IMR-90 (cell line): ENCODE data around the gene ETV6. TPM values are rescaled to one million over a fixed set of nuclear protein-coding genes. Genes with fewer than 3 reads are reported as not detected.

ENCODE experiments used
- ATAC-seq: fragments of 200-7000 bp; cut with Tn5 transposase; 2 replicates; pipeline ENCODE4 v1.9.1; 2020; ENCODE audit warnings: low read depth, mild to moderate bottlenecking, moderate library complexity
- BruUV-seq: library from RNA; stranded (reverse); fragments of 400-500 nt; replicated peaks from 2 replicates; lab custom pipeline; 2021; lab: Mats Ljungman, UMichigan
- CTCF ChIA-PET: fragments of 300-600 bp; formaldehyde crosslinking; extraction: SDS; loops from one replicate; lab custom pipeline; 2021; ENCODE audit warnings: antibody characterized with exemption; lab: Yijun Ruan, JAX
- POLR2A ChIA-PET: fragments of 300-600 bp; sonication (Branson Sonifier 250); formaldehyde crosslinking; loops from one replicate; lab custom pipeline; 2022; ENCODE audit warnings: antibody characterized with exemption; ENCODE audit not compliant: unreplicated experiment; lab: Charles Lee
- DNase-seq: peaks from one replicate; pipeline ENCODE4 v3.0.0; 2013
- H2AFZ ChIP-seq: replicated peaks from 2 replicates; pipeline ENCODE3; 2013; ENCODE audit warnings: low read length, mild to moderate bottlenecking; ENCODE audit not compliant: poor library complexity
- H2AK5ac ChIP-seq: 2 replicates; pipeline ENCODE4 v1.6.1; 2013; ENCODE audit warnings: low read depth, low read length, inconsistent platforms
- H2AK9ac ChIP-seq: replicated peaks from 2 replicates; pipeline ENCODE3; 2013; ENCODE audit warnings: mild to moderate bottlenecking, low read depth, low read length, moderate library complexity; ENCODE audit not compliant: poor library complexity
- H2BK120ac ChIP-seq: 2 replicates; pipeline ENCODE4 v1.6.1; 2013; ENCODE audit warnings: low read depth, low read length, inconsistent platforms
- H2BK15ac ChIP-seq: 3 replicates; pipeline ENCODE4 v1.6.1; 2013; ENCODE audit warnings: low read depth, low read length, inconsistent platforms
- H2BK20ac ChIP-seq: 2 replicates; pipeline ENCODE4 v1.6.1; 2013; ENCODE audit warnings: low read depth, mild to moderate bottlenecking, inconsistent platforms, low read length, moderate library complexity
- H2BK5ac ChIP-seq: 2 replicates; pipeline ENCODE4 v1.6.1; 2013; ENCODE audit warnings: mild to moderate bottlenecking, low read depth, low read length, inconsistent platforms; ENCODE audit not compliant: poor library complexity, severe bottlenecking
- H3K14ac ChIP-seq: replicated peaks from 2 replicates; pipeline ENCODE4 v1.6.1; 2013; ENCODE audit warnings: low read depth, low read length, inconsistent platforms
- H3K18ac ChIP-seq: 2 replicates; pipeline ENCODE4 v1.6.1; 2013; ENCODE audit warnings: low read depth, low read length, control low read depth
- H3K23ac ChIP-seq: 2 replicates; pipeline ENCODE4 v1.6.1; 2013; ENCODE audit warnings: low read depth, low read length, inconsistent platforms
- H3K27ac ChIP-seq: 2 replicates; pipeline ENCODE4 v1.5.1; 2013; ENCODE audit warnings: mild to moderate bottlenecking, control low read depth, low read length; ENCODE audit not compliant: insufficient read depth
- H3K27me3 ChIP-seq: 2 replicates; pipeline ENCODE4 v1.6.1; 2013; ENCODE audit warnings: low read length; ENCODE audit not compliant: control insufficient read depth, insufficient read depth
- H3K36me3 ChIP-seq: 2 replicates; pipeline ENCODE4 v1.6.1; 2013; ENCODE audit warnings: low read length, mixed read lengths; ENCODE audit not compliant: control insufficient read depth, insufficient read depth
- H3K4ac ChIP-seq: 2 replicates; pipeline ENCODE4 v1.6.1; 2013; ENCODE audit warnings: low read depth, low read length, inconsistent platforms
- H3K4me1 ChIP-seq: 2 replicates; pipeline ENCODE4 v1.6.1; 2013; ENCODE audit warnings: low read length, mixed read lengths; ENCODE audit not compliant: control insufficient read depth, insufficient read depth
- H3K4me2 ChIP-seq: 2 replicates; pipeline ENCODE4 v1.6.1; 2013; ENCODE audit warnings: low read depth, mild to moderate bottlenecking, control low read depth, low read length, moderate library complexity
- H3K4me3 ChIP-seq: 2 replicates; pipeline ENCODE4 v1.5.1; 2013; ENCODE audit warnings: low read depth, mild to moderate bottlenecking, control low read depth, low read length, moderate library complexity; ENCODE audit not compliant: insufficient read depth
- H3K56ac ChIP-seq: 2 replicates; pipeline ENCODE4 v1.6.1; 2013; ENCODE audit warnings: low read length, inconsistent platforms; ENCODE audit not compliant: insufficient read depth; ENCODE audit errors: extremely low read depth
- H3K79me1 ChIP-seq, 2 experiments: 2 replicates each; pipeline ENCODE4 v1.6.1; 2013; ENCODE audit warnings: low read length in 2 of 2, inconsistent platforms in 1 of 2, low read depth in 1 of 2
- H3K9ac ChIP-seq: 2 replicates; pipeline ENCODE4 v1.6.1; 2013; ENCODE audit warnings: low read depth, low read length, control low read depth
- H3K9me1 ChIP-seq: 2 replicates; pipeline ENCODE4 v1.6.1; 2013; ENCODE audit warnings: low read length, inconsistent platforms; ENCODE audit not compliant: insufficient read depth
- H3K9me3 ChIP-seq: 2 replicates; pipeline ENCODE4 v1.6.1; 2013; ENCODE audit warnings: low read length; ENCODE audit not compliant: control insufficient read depth, insufficient read depth
- H4K20me1 ChIP-seq: 2 replicates; pipeline ENCODE4 v1.6.1; 2013; ENCODE audit warnings: low read length, inconsistent platforms; ENCODE audit not compliant: insufficient read depth
- H4K5ac ChIP-seq: 2 replicates; pipeline ENCODE4 v1.6.1; 2013; ENCODE audit warnings: mild to moderate bottlenecking, low read depth, low read length, control low read depth
- H4K8ac ChIP-seq, 2 experiments: 2 replicates each; pipeline ENCODE4 v1.6.1; 2013; ENCODE audit warnings: low read depth in 2 of 2, low read length in 2 of 2, control low read depth in 1 of 2, inconsistent platforms in 1 of 2
- H4K91ac ChIP-seq: 2 replicates; pipeline ENCODE4 v1.6.1; 2013; ENCODE audit warnings: low read depth, low read length, inconsistent platforms; ENCODE audit not compliant: insufficient read depth
- BHLHE40 ChIP-seq: fragments of 150-350 bp; IDR thresholded peaks from 2 replicates; pipeline ENCODE4 v1.6.1; 2016; ENCODE audit warnings: mild to moderate bottlenecking, low read depth, low read length
- CEBPB ChIP-seq: IDR thresholded peaks from 2 replicates; pipeline ENCODE4 v1.6.1; 2012; ENCODE audit warnings: low read depth, low read length, improper control_type of control experiment
- CHD1 ChIP-seq: IDR thresholded peaks from 2 replicates; pipeline ENCODE4 v1.6.1; 2012; ENCODE audit warnings: low read depth, low read length, improper control_type of control experiment
- FOS ChIP-seq: fragments of 150-350 bp; IDR thresholded peaks from 2 replicates; pipeline ENCODE4 v1.6.1; 2016; ENCODE audit warnings: low read depth, low read length
- MAFK ChIP-seq: IDR thresholded peaks from 2 replicates; pipeline ENCODE4 v1.6.1; 2012; ENCODE audit warnings: low read depth, low read length, improper control_type of control experiment
- MAZ ChIP-seq: IDR thresholded peaks from 2 replicates; pipeline ENCODE4 v1.6.1; 2012; ENCODE audit warnings: low read depth, mild to moderate bottlenecking, low read length, improper control_type of control experiment, moderate library complexity, borderline replicate concordance
- MXI1 ChIP-seq: IDR thresholded peaks from 2 replicates; pipeline ENCODE4 v1.6.1; 2012; ENCODE audit warnings: low read depth, mild to moderate bottlenecking, low read length, moderate library complexity, borderline replicate concordance
- POLR2A ChIP-seq: IDR thresholded peaks from 2 replicates; pipeline ENCODE4 v1.6.1; 2012; ENCODE audit warnings: mild to moderate bottlenecking, low read depth, low read length
- RAD21 ChIP-seq: IDR thresholded peaks from 2 replicates; pipeline ENCODE4 v1.6.1; 2012; ENCODE audit warnings: low read length, improper control_type of control experiment
- RCOR1 ChIP-seq: IDR thresholded peaks from 2 replicates; pipeline ENCODE4 v1.6.1; 2012; ENCODE audit warnings: mild to moderate bottlenecking, low read length, improper control_type of control experiment; ENCODE audit not compliant: insufficient replicate concordance
- RFX5 ChIP-seq: IDR thresholded peaks from 2 replicates; pipeline ENCODE4 v1.8.0; 2012; ENCODE audit warnings: low read depth, mild to moderate bottlenecking, low read length, moderate library complexity
- SMC3 ChIP-seq: fragments of 150-350 bp; IDR thresholded peaks from 2 replicates; pipeline ENCODE4 v1.6.1; 2016; ENCODE audit warnings: low read depth, mild to moderate bottlenecking, antibody characterized with exemption, low read length, moderate library complexity
- USF2 ChIP-seq: fragments of 150-350 bp; IDR thresholded peaks from 2 replicates; pipeline ENCODE4 v1.6.1; 2017; ENCODE audit warnings: mild to moderate bottlenecking, antibody characterized with exemption, low read length, low read depth
- WGBS, 2 experiments: methylation state at CpG; one replicate each; pipeline versions ENCODE4 v1.1.5 to v1.1.7; 2013; ENCODE audit warnings: missing lambda C conversion rate in 2 of 2; ENCODE audit not compliant: insufficient read length in 1 of 2; ENCODE audit errors: extremely low coverage in 2 of 2; 5-methylcytosine and 5-hydroxymethylcytosine counted together
- dilution Hi-C: fragments of 300-500 bp; cut with HindIII; formaldehyde crosslinking; loops from one replicate; pipeline ENCODE4 v1.14.3; 2018; ENCODE audit warnings: low sequenced_read_pairs; ENCODE audit not compliant: unreplicated experiment
- in situ Hi-C: fragments of 300-500 bp; cut with MboI; formaldehyde crosslinking; loops from 3 replicates; pipeline ENCODE4 v1.14.3; 2019; ENCODE audit warnings: low sequenced_read_pairs, inconsistent platforms, mixed read lengths
- intact Hi-C: fragments of 100-400 bp; cut with micrococcal nuclease; formaldehyde crosslinking; loops from 2 replicates; pipeline ENCODE4 v1.10.0; 2022
- polyA plus RNA-seq, 3 experiments: library from polyadenylated mRNA; depleted of rRNA; stranded (reverse); fragments of >200 nt; gene quantifications; 2 replicates each; pipeline ENCODE4 v1.2.3, GENCODE V29; 2012; ENCODE audit warnings: low replicate concordance in 1 of 3
- total RNA-seq: library from RNA; depleted of rRNA; stranded (reverse); fragments of >200 nt; gene quantifications from 2 replicates; pipeline ENCODE4 v1.2.3, GENCODE V29; 2012
- TF ChIP-seq, protein P1 (sequence below): fragments of 150-350 bp; IDR thresholded peaks from 2 replicates; pipeline ENCODE4 v1.6.1; 2016; ENCODE audit warnings: low read depth, mild to moderate bottlenecking, low read length, moderate library complexity, borderline replicate concordance

Gene ETV6
- total and polyA plus RNA-seq, 2 of the 4 experiments (the other 2 are of a cell fraction): 8.4 to 9.9 TPM

DNA sequence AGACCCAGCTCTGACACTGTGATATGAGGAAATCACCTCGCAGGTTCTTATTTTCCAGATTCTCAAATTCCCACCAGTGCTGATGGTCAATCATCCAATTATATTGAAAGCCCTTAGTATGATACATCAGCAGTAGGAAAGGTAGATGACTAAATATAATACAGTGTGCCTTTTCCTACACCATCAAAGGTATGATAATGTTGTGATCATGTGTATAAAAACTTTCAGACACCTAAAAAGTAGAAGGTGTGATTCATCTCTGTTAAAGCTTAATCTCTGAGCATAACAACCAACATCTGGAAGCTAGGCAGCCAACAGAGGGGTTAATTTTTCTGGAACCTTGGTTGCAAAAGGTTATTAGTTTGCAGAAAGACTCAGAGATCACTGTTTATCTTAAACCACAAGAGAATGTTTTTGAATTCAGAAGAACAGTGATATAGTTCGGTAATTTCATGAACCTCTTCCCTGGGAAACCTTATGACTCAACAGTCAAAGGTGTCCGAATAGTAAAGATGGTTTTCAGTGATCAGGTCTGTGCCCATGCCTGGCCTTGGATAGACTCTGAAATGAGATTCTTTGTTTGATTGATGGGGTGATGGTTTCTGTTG lies 122.5 kb downstream of the ETV6 start:
- Histone ChIP-seq H3K9ac (no peak overlapping the region), H2AK9ac (no peak overlapping the region)
- CTCF ChIA-PET: no interaction called here

More for the DNA sequence above, 122.5 kb downstream of the ETV6 start:
- Histone ChIP-seq H3K4ac (no peak overlapping the region), H4K20me1 (no peaks in the 10 kb centered on the region), H2BK5ac (peak overlapping the region; percentile 7), H4K5ac (no peak overlapping the region), H3K27ac (no peak overlapping the region), H3K36me3 (peaks cover 9% of the 10 kb centered on the region; the same call in 1 of the 2 replicates), H2AK5ac (no peak overlapping the region), H3K4me1 (peaks cover 3% of the 10 kb centered on the region; the same call in 1 of the 2 replicates), H2BK120ac (no peak overlapping the region), H3K18ac (no peak overlapping the region), H4K8ac (no peak overlapping the region; a peak in 1 of 4 replicates), H3K14ac (no peak overlapping the region), H3K9me3 (no peaks in the 10 kb centered on the region), H3K4me2 (no peak overlapping the region), H2BK15ac (no peak overlapping the region), H3K79me1 (peaks cover 29 to 72% of the 10 kb centered on the region in 2 experiments), H3K27me3 (no peaks in the 10 kb centered on the region), H3K56ac (no peak overlapping the region), H3K4me3 (no peak overlapping the region), H2AFZ (no peak overlapping the region), H2BK20ac (no peak overlapping the region), H3K23ac (no peak overlapping the region), H4K91ac (no peak overlapping the region), H3K9me1 (no peaks in the 10 kb centered on the region)
- peak; percentile 69 for DNase-seq
- dilution Hi-C loops (no loop called here), in situ Hi-C loops (no loop called here), intact Hi-C loops (loop anchor here (2.0 kb wide), 1 partner anchor 17 kb away; no protein-coding TSS in a partner anchor)
- no peak for TF ChIP-seq BHLHE40
- no peak for TF ChIP-seq MAZ
- TF ChIP-seq SMC3: no peak
- TF ChIP-seq CHD1: no peak
- no peak for TF ChIP-seq MAFK
- TF ChIP-seq, protein P1, sequence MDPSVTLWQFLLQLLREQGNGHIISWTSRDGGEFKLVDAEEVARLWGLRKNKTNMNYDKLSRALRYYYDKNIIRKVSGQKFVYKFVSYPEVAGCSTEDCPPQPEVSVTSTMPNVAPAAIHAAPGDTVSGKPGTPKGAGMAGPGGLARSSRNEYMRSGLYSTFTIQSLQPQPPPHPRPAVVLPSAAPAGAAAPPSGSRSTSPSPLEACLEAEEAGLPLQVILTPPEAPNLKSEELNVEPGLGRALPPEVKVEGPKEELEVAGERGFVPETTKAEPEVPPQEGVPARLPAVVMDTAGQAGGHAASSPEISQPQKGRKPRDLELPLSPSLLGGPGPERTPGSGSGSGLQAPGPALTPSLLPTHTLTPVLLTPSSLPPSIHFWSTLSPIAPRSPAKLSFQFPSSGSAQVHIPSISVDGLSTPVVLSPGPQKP: no peak
- no peak for TF ChIP-seq RFX5
- no peak for TF ChIP-seq POLR2A
- TF ChIP-seq RCOR1: no peak
- no peak for TF ChIP-seq MXI1
- TF ChIP-seq CEBPB: no peak
- TF ChIP-seq RAD21: no peak
- TF ChIP-seq USF2: no peak
- TF ChIP-seq FOS: no peak
- POLR2A ChIA-PET: no interaction called here
- no CpG with 5 or more reads among the region's 3 CpGs for WGBS, 2 experiments
- ATAC-seq: peak; percentile 76
- BruUV-seq: no TSS peak
